ENCODE measurements around the gene MACROD2.

MACROD2 gene

DNA sequence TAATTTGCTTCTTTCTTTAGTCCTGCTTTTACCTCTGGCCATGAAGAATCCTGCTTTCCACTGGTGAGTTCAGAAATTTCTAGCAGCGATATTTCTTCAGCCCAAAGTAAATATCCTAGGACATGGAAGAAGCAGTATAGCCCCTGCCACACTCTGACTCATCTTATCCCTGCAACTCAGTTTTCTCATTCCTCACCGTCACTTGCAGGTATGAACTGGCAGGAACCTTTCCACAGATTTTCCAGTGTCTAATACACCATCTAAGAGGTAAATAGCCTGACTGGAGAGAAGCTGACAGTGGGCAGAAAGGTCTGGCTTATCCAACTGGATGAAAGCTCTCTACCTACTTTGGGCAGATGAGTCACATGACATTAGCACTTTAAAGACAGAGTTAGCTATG, 1158.8 kb downstream of the MACROD2 start:
- Mint-ChIP-seq H3K27ac (no peak overlapping the region), H3K4me1 (no peaks in the 10 kb centered on the region), H3K9me3 (peaks cover 12% of the 10 kb centered on the region), H3K36me3 (no peaks in the 10 kb centered on the region), H3K27me3 (no peaks in the 10 kb centered on the region), H3K4me3 (no peak overlapping the region)
- CTCF ChIA-PET = no interaction called here
- no peak for DNase-seq

DNA sequence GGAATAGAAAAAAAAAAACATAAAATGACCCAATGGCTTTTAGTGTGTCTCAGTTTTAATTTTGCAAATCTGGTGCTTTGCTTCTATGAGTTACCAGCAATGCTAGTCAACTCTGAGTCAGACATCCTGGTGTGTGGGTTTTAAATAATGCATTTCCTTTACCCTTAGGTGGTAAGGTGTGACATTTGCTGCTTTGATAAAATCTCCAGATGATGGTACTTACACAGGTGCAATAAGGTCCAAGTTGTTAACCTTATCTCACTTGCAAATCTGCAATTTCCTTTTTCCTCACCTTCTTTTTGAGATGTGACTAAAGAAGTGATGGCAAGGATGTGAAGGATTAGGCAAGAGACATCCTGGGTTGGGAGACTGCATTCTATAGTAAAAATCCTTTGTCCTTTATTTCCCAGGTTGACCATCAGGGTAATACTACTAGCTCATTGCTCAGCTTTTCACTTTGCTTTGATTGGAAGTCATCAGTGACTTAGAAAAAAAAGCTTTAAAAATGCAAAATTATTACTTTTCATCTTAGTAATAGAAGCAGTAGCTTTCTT, 1160.6 kb downstream of the MACROD2 start:
- DNase-seq = no peak
- Mint-ChIP-seq H3K4me3 (no peak overlapping the region), H3K27ac (no peak overlapping the region), H3K9me3 (peaks cover 12% of the 10 kb centered on the region), H3K27me3 (no peaks in the 10 kb centered on the region), H3K4me1 (no peaks in the 10 kb centered on the region), H3K36me3 (no peaks in the 10 kb centered on the region)
- CTCF ChIA-PET = no interaction called here

GRCh38 chr20:15158533-15158932, 1163.2 kb downstream of the MACROD2 start:
- no peaks in the 10 kb centered on the region for H3K27me3 Mint-ChIP-seq
- H3K9me3 Mint-ChIP-seq = peaks cover under 1% of the 10 kb centered on the region
- CTCF ChIA-PET = no interaction called here
- H3K36me3 Mint-ChIP-seq = no peaks in the 10 kb centered on the region
- H3K4me3 Mint-ChIP-seq = no peak overlapping the region
- DNase-seq = no peak
- H3K4me1 Mint-ChIP-seq = peaks cover 8% of the 10 kb centered on the region
- H3K27ac Mint-ChIP-seq = no peak overlapping the region

DNA sequence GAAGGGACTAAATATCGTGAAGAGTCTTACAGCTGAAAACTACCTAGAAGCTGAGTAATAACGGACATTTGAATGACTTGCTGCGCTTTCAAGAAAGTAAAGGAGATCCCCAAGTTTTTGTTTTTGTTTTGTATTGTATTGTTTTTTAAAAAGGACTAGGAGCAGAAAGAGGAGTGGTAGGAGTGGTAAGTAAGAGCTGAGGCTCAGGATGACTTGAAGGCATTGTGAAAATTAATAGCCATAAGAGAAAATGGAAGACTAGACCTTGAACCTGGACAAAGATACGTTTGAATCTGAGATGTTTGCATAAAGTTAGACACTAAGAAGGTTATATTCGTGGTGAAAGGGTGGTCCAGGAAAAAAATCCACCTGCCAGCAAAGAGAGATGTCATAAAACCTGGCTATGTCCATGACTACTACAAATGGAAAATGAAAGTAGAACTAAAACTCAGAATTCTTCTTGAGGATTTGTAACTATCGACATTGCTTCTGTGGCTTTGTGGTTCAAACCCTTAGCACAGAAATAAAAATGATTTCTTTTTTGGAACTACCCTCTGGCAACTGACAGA, 1166.8 kb downstream of the MACROD2 start:
- H3K36me3 Mint-ChIP-seq = no peaks in the 10 kb centered on the region
- H3K4me1 Mint-ChIP-seq = peaks cover 8% of the 10 kb centered on the region
- no peaks in the 10 kb centered on the region for H3K9me3 Mint-ChIP-seq
- no peak overlapping the region for H3K4me3 Mint-ChIP-seq
- no peaks in the 10 kb centered on the region for H3K27me3 Mint-ChIP-seq
- CTCF ChIA-PET = no interaction called here
- DNase-seq = no peak
- peak overlapping the region; percentile 69 for H3K27ac Mint-ChIP-seq

DNA sequence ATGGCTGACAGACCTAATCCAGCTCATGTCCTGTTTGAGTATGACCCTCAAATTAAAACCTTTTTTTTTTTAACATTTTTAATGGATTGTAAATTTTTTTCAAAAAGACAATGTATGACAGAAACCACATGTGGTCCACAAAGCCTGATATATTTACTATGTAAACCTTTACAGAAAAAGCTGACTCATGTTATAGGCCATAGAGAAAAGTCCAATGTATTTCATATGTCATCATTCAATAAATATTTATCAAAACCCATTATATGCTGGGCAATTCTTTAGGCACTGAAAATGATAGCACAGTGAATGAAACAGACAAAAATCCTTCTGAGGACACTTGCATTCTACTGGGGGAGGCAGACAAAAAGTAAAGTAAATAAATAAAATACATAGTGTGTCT, 1168.3 kb downstream of the MACROD2 start:
- Mint-ChIP-seq H3K9me3 (no peaks in the 10 kb centered on the region), H3K27me3 (no peaks in the 10 kb centered on the region), H3K4me1 (peaks cover 8% of the 10 kb centered on the region), H3K36me3 (no peaks in the 10 kb centered on the region), H3K4me3 (no peak overlapping the region), H3K27ac (no peak overlapping the region)
- DNase-seq = no peak
- CTCF ChIA-PET = no interaction called here

DNA sequence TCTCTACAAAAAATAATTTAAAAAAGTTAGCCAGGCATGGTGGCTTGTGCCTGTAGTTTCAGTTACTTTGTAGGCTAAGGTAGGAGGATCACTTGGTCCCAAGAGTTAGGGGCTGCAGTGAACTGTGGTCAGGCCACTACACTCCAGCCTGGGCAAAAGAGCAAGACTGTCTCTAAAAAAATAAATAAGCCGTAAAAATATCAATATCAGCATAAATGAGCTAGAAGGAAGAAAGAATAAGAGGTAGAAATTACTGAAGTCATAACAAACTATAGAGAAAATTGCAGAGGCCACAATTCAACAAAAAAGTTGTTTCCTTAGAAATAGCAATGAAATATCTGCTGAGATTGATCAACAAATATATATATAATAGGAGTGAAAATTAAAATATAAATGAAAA, 1169.4 kb downstream of the MACROD2 start:
- DNase-seq = no peak
- no peaks in the 10 kb centered on the region for H3K36me3 Mint-ChIP-seq
- H3K4me1 Mint-ChIP-seq = peaks cover 8% of the 10 kb centered on the region
- no peak overlapping the region for H3K27ac Mint-ChIP-seq
- H3K4me3 Mint-ChIP-seq = no peak overlapping the region
- CTCF ChIA-PET = no interaction called here
- no peaks in the 10 kb centered on the region for H3K9me3 Mint-ChIP-seq
- no peaks in the 10 kb centered on the region for H3K27me3 Mint-ChIP-seq

DNA sequence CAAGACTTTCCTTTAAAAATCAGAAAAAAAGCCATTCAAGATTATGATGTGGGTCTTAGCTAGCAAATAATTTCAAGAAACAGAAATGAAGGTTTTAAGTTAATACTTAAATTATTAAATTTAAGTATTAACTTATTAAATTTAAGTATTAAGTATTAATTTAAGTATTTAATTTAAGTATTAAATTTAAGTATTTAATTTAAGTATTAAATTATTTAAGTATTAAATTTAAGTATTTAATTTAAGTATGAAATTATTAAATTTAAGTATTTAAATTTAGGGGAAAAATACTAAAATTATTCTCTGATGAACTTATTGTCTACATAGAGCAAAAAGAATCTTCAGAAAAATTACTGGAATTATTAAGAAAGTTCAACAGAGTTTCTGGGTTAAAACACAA, 1171.4 kb downstream of the MACROD2 start:
- Mint-ChIP-seq H3K36me3 (no peaks in the 10 kb centered on the region), H3K27ac (no peak overlapping the region), H3K27me3 (no peaks in the 10 kb centered on the region), H3K9me3 (peaks cover 6% of the 10 kb centered on the region), H3K4me1 (peaks cover 8% of the 10 kb centered on the region), H3K4me3 (no peak overlapping the region)
- CTCF ChIA-PET = no interaction called here
- no peak for DNase-seq

DNA sequence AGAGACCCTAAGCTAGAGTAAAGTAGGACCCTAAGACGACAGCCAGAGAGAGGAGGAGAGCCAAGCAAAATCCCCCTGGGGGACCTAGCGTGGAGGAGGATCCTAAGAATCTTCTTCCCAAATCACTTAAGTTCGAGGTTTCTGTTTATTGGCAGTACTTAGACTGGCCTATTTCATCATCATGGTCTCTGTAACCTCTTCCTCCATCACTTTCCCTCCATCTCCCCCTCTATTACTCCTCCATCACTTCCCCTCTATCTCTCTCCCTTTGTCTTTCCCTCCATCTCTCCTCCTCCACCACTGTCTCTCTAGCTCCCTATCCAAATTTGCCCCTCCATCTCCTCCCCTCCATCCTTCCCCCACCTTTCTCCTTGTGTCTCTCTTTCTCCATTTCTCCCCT, 1175.7 kb downstream of the MACROD2 start:
- no peak for DNase-seq
- CTCF ChIA-PET = no interaction called here

DNA sequence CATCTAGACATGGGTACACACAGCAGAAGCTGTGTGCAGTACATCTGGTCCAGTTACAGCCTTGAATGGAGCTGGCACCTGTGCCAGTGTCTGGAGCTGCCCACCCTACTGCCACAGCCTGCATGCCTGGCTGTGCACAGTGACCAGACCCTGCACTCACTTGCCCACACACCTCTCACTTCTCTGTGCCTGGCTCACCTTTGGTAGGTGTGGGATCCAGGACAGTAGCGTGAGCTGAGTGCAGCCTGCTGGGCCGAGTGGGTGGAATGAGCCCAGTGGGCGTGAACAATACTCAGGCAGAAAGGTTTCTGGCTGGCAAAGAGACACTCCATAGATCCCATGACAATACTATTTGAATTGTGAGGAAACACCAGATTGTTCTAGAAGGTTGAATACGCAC, 1181.6 kb downstream of the MACROD2 start:
- no peaks in the 10 kb centered on the region for H3K36me3 Mint-ChIP-seq
- H3K27ac Mint-ChIP-seq = no peak overlapping the region
- H3K4me3 Mint-ChIP-seq = no peak overlapping the region
- CTCF ChIA-PET = no interaction called here
- H3K27me3 Mint-ChIP-seq = no peaks in the 10 kb centered on the region
- no peak for DNase-seq
- H3K9me3 Mint-ChIP-seq = peaks cover 13% of the 10 kb centered on the region
- H3K4me1 Mint-ChIP-seq = no peaks in the 10 kb centered on the region

More for the DNA sequence above, 1175.7 kb downstream of the MACROD2 start:
- Mint-ChIP-seq H3K27ac (no peak overlapping the region), H3K4me3 (no peak overlapping the region), H3K36me3 (no peaks in the 10 kb centered on the region), H3K27me3 (no peaks in the 10 kb centered on the region), H3K4me1 (no peaks in the 10 kb centered on the region), H3K9me3 (peaks cover 8% of the 10 kb centered on the region)

GRCh38 chr20:15178581-15178980, 1183.3 kb downstream of the MACROD2 start:
- Mint-ChIP-seq H3K27me3 (no peaks in the 10 kb centered on the region), H3K9me3 (peaks cover 13% of the 10 kb centered on the region), H3K27ac (no peak overlapping the region), H3K36me3 (no peaks in the 10 kb centered on the region), H3K4me1 (no peaks in the 10 kb centered on the region), H3K4me3 (no peak overlapping the region)
- no peak for DNase-seq
- CTCF ChIA-PET = no interaction called here

- Mint-ChIP-seq H3K4me3 (no peak overlapping the region), H3K27me3 (no peaks in the 10 kb centered on the region), H3K9me3 (peaks cover 13% of the 10 kb centered on the region), H3K27ac (no peak overlapping the region), H3K36me3 (no peaks in the 10 kb centered on the region), H3K4me1 (no peaks in the 10 kb centered on the region)
- no peak for DNase-seq
- CTCF ChIA-PET = no interaction called here
These were observed 1184.1 kb downstream of the MACROD2 start for GRCh38 chr20:15179381-15179780.

- DNase-seq = no peak
- Mint-ChIP-seq H3K27ac (no peak overlapping the region), H3K4me3 (no peak overlapping the region), H3K9me3 (peaks cover 13% of the 10 kb centered on the region), H3K27me3 (no peaks in the 10 kb centered on the region), H3K4me1 (no peaks in the 10 kb centered on the region), H3K36me3 (no peaks in the 10 kb centered on the region)
- CTCF ChIA-PET = no interaction called here
These were observed 1184.5 kb downstream of the MACROD2 start for GRCh38 chr20:15179781-15180180.

GRCh38 chr20:15185322-15185721, 1190.0 kb downstream of the MACROD2 start:
- Mint-ChIP-seq H3K4me1 (no peaks in the 10 kb centered on the region), H3K27ac (no peak overlapping the region), H3K9me3 (no peaks in the 10 kb centered on the region), H3K36me3 (no peaks in the 10 kb centered on the region), H3K27me3 (no peaks in the 10 kb centered on the region), H3K4me3 (no peak overlapping the region)
- CTCF ChIA-PET = no interaction called here
- DNase-seq = no peak

GRCh38 chr20:15185913-15186312, 1190.6 kb downstream of the MACROD2 start:
- Mint-ChIP-seq H3K27me3 (no peaks in the 10 kb centered on the region), H3K9me3 (no peaks in the 10 kb centered on the region), H3K27ac (no peak overlapping the region), H3K36me3 (no peaks in the 10 kb centered on the region), H3K4me3 (no peak overlapping the region), H3K4me1 (no peaks in the 10 kb centered on the region)
- DNase-seq = no peak
- CTCF ChIA-PET = no interaction called here

- H3K4me1 Mint-ChIP-seq = no peaks in the 10 kb centered on the region
- H3K27ac Mint-ChIP-seq = no peak overlapping the region
- CTCF ChIA-PET = no interaction called here
- H3K36me3 Mint-ChIP-seq = no peaks in the 10 kb centered on the region
- no peaks in the 10 kb centered on the region for H3K27me3 Mint-ChIP-seq
- DNase-seq = no peak
- peaks cover 2% of the 10 kb centered on the region for H3K9me3 Mint-ChIP-seq
- H3K4me3 Mint-ChIP-seq = no peak overlapping the region
These were observed 1192.3 kb downstream of the MACROD2 start for GRCh38 chr20:15187612-15188011.

GRCh38 chr20:15188415-15188814, 1193.1 kb downstream of the MACROD2 start:
- Mint-ChIP-seq H3K4me3 (no peak overlapping the region), H3K27me3 (no peaks in the 10 kb centered on the region), H3K4me1 (no peaks in the 10 kb centered on the region), H3K27ac (no peak overlapping the region), H3K36me3 (no peaks in the 10 kb centered on the region), H3K9me3 (peaks cover 2% of the 10 kb centered on the region)
- no peak for DNase-seq
- CTCF ChIA-PET = no interaction called here

All from activated naive CD4-positive, alpha-beta T cell treated with anti-CD3 and anti-CD28 coated beads, Interleukin-2, amount 10 ng/mL, durations not matched to agents 7 days and 5 days (primary cell).